Tibial nerve (tissue), 4 donors: ENCODE data around the gene KIAA0232.

Experiments
- EP300 ChIP-seq, 2 donors: sonication (generic); formaldehyde crosslinking; IDR thresholded peaks; one replicate each; pipeline ENCODE4 v1.6.1; 2017; ENCODE audit warnings: antibody characterized with exemption in 2 of 2, mild to moderate bottlenecking in 1 of 2
- POLR2A ChIP-seq, 2 donors: fragments of 450-650 bp; IDR thresholded peaks; one replicate each; pipeline ENCODE4 v1.6.1; 2017; ENCODE audit warnings: antibody characterized with exemption in 2 of 2, mild to moderate bottlenecking in 2 of 2, moderate library complexity in 2 of 2
- TF ChIP-seq, protein P1 (sequence below), 5 experiments: fragments of 200-600 bp in 3 of 5; fragments of 450-650 bp in 2 of 5; sonication (generic) in 3 of 5; IDR thresholded peaks; one replicate each; pipeline ENCODE4 v1.5.1; 2016 to 2019; ENCODE audit warnings: antibody characterized with exemption in 5 of 5, mild to moderate bottlenecking in 3 of 5, moderate library complexity in 2 of 5

DNA sequence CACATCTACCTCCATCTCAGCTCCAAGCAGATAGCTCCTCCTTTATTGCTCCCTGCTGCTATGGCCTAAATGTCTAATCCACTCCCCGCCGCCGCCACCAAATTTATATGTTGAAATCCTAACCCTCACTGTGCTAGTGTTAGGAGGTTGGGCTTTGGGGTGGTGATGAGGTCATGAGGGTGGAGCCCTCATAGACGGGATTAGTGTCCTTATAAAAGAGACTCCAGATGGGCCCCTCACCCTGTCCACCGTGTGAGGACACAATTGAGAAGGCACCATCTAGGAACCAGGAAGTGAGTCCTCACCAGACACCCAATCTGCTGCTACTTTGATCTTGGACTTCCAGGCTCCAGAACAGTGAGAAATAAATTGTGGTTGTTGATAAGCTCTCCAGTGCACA is 113.5 kb downstream of the KIAA0232 start:
- TF ChIP-seq, protein P1, sequence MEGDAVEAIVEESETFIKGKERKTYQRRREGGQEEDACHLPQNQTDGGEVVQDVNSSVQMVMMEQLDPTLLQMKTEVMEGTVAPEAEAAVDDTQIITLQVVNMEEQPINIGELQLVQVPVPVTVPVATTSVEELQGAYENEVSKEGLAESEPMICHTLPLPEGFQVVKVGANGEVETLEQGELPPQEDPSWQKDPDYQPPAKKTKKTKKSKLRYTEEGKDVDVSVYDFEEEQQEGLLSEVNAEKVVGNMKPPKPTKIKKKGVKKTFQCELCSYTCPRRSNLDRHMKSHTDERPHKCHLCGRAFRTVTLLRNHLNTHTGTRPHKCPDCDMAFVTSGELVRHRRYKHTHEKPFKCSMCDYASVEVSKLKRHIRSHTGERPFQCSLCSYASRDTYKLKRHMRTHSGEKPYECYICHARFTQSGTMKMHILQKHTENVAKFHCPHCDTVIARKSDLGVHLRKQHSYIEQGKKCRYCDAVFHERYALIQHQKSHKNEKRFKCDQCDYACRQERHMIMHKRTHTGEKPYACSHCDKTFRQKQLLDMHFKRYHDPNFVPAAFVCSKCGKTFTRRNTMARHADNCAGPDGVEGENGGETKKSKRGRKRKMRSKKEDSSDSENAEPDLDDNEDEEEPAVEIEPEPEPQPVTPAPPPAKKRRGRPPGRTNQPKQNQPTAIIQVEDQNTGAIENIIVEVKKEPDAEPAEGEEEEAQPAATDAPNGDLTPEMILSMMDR (IDR thresholded peaks at IDR 0.05) = no peak
- TF ChIP-seq EP300 (IDR thresholded peaks at IDR 0.05) (no peak), POLR2A (IDR thresholded peaks at IDR 0.05) (no peak)
